Ishikawa (cell line): Measurements from ENCODE around the gene KCND3.

Experiments used
- CREB1 ChIP-seq: IDR thresholded peaks from 2 replicates; pipeline ENCODE4 v1.6.1; 2012; ENCODE audit warnings: low read depth
- EGR1 ChIP-seq: IDR thresholded peaks from 2 replicates; pipeline ENCODE4 v1.6.1; 2012
- EP300 ChIP-seq: IDR thresholded peaks from 2 replicates; pipeline ENCODE4 v1.6.1; 2012; ENCODE audit warnings: borderline replicate concordance
- MAX ChIP-seq: IDR thresholded peaks from 2 replicates; pipeline ENCODE4 v1.6.1; 2012
- RAD21 ChIP-seq: IDR thresholded peaks from 2 replicates; pipeline ENCODE4 v1.6.1; 2012; ENCODE audit warnings: low read depth
- TAF1 ChIP-seq: IDR thresholded peaks from 2 replicates; pipeline ENCODE4 v1.6.1; 2012; ENCODE audit warnings: low read depth, mild to moderate bottlenecking
- TEAD4 ChIP-seq: IDR thresholded peaks from 2 replicates; pipeline ENCODE4 v1.6.1; 2012
- YY1 ChIP-seq: IDR thresholded peaks from 2 replicates; pipeline ENCODE4 v1.6.1; 2012; ENCODE audit warnings: low read depth
- ZBTB7A ChIP-seq: IDR thresholded peaks from 2 replicates; pipeline ENCODE4 v1.6.1; 2012; ENCODE audit warnings: low read depth
- TF ChIP-seq, protein P1 (sequence below): IDR thresholded peaks from 2 replicates; pipeline ENCODE4 v1.6.1; 2012; ENCODE audit warnings: low read depth, mild to moderate bottlenecking

DNA sequence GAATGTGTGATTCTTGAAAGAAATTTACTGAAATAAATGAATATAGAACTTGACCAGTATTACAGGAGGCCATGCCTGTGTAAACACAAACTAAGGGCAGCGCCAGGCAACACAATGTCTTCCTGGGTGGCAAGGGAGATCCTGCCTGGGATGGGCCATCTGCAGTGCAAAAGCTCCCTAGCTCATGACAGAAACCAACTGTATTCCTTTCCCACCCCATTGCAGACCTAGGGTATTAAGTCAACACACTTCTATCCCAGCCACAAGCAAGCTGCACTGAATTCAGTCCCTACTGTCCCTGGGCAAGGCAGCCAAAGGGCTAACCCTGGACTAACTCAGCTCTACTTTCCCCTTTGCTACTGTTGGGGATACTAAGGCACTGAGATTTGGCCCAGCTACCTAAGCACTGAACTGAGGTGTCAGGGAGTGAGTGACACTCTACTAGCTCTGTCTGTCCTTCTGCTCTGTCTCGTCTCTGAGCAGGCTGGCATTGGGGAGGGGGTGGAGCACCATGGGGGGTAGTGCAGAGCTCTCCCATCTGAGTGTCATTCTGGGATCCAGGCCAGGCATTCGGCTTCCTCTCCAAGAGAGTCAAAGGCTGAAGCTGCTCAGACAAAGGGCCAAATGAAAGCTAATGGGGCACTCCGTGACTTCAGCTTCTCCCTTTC is 252.8 kb downstream of the KCND3 start:
- TF ChIP-seq TAF1 = no peak
- TF ChIP-seq YY1 = no peak
- no peak for TF ChIP-seq EP300
- TF ChIP-seq, protein P1, sequence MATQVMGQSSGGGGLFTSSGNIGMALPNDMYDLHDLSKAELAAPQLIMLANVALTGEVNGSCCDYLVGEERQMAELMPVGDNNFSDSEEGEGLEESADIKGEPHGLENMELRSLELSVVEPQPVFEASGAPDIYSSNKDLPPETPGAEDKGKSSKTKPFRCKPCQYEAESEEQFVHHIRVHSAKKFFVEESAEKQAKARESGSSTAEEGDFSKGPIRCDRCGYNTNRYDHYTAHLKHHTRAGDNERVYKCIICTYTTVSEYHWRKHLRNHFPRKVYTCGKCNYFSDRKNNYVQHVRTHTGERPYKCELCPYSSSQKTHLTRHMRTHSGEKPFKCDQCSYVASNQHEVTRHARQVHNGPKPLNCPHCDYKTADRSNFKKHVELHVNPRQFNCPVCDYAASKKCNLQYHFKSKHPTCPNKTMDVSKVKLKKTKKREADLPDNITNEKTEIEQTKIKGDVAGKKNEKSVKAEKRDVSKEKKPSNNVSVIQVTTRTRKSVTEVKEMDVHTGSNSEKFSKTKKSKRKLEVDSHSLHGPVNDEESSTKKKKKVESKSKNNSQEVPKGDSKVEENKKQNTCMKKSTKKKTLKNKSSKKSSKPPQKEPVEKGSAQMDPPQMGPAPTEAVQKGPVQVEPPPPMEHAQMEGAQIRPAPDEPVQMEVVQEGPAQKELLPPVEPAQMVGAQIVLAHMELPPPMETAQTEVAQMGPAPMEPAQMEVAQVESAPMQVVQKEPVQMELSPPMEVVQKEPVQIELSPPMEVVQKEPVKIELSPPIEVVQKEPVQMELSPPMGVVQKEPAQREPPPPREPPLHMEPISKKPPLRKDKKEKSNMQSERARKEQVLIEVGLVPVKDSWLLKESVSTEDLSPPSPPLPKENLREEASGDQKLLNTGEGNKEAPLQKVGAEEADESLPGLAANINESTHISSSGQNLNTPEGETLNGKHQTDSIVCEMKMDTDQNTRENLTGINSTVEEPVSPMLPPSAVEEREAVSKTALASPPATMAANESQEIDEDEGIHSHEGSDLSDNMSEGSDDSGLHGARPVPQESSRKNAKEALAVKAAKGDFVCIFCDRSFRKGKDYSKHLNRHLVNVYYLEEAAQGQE = no peak
- no peak for TF ChIP-seq TEAD4
- TF ChIP-seq CREB1 = no peak
- TF ChIP-seq MAX = no peak
- TF ChIP-seq ZBTB7A = no peak
- no peak for TF ChIP-seq RAD21
- no peak for TF ChIP-seq EGR1
